HFFc6 (cell line): ENCODE data around the gene GPR137. TPM values are rescaled to one million over a fixed set of nuclear protein-coding genes. Genes with fewer than 3 reads are reported as not detected.
A peak's percentile ranks its signal among the peaks of the same experiment; 100 is the strongest.

Source experiments
- DNase-seq: peaks from one replicate; pipeline ENCODE4 v3.0.0-alpha.2; 2018
- H3K27ac Mint-ChIP-seq: 2 replicates; pipeline ENCODE4 v1.8.0; 2020; ENCODE audit warnings: mild to moderate bottlenecking, mixed read lengths
- H3K27me3 Mint-ChIP-seq: 2 replicates; pipeline ENCODE4 v1.8.0; 2021; ENCODE audit warnings: mild to moderate bottlenecking, moderate library complexity, mixed read lengths; ENCODE audit not compliant: insufficient read depth
- H3K36me3 Mint-ChIP-seq: 2 replicates; pipeline ENCODE4 v1.8.0; 2021; ENCODE audit warnings: low read depth, mixed read lengths
- H3K4me1 Mint-ChIP-seq: 2 replicates; pipeline ENCODE4 v1.8.0; 2020; ENCODE audit warnings: low read depth, mixed read lengths
- H3K4me3 Mint-ChIP-seq: 2 replicates; pipeline ENCODE4 v1.8.0; 2020; ENCODE audit warnings: mild to moderate bottlenecking, moderate library complexity, mixed read lengths
- H3K9me3 Mint-ChIP-seq: 2 replicates; pipeline ENCODE4 v1.8.0; 2020; ENCODE audit warnings: mild to moderate bottlenecking, mixed read lengths
- long read RNA-seq: library from polyadenylated mRNA; unstranded; transcript quantifications from one replicate; pipeline ENCODE4 v2.0.0, GENCODE V29; 2019
- total RNA-seq, 6 experiments: library from RNA; stranded (reverse); fragmentation: NEBNext Ultra II Directional; extraction: Animal tissue kit (Norgen Biotek cat#: 25700); gene quantifications; 2 replicates in 1 of 6; 3 replicates in 5 of 6; pipeline ENCODE4 v1.2.3, GENCODE V29; 2021
- TF ChIP-seq, protein P1 (sequence below): fragments of 200-600 bp; sonication (generic); IDR thresholded peaks from 2 replicates; pipeline ENCODE4 v1.5.0; 2021; ENCODE audit warnings: antibody characterized with exemption, mild to moderate bottlenecking

The GPR137 gene, protein sequence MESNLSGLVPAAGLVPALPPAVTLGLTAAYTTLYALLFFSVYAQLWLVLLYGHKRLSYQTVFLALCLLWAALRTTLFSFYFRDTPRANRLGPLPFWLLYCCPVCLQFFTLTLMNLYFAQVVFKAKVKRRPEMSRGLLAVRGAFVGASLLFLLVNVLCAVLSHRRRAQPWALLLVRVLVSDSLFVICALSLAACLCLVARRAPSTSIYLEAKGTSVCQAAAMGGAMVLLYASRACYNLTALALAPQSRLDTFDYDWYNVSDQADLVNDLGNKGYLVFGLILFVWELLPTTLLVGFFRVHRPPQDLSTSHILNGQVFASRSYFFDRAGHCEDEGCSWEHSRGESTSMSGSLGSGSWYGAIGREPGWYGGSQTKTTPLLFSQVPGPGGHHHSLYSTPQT
- 10 to 100 TPM; 27.9 to 42.1 (median 34.7) TPM for total RNA-seq
- long read RNA-seq, partial matches to known transcripts: 2 of 8 reads
- long read RNA-seq, other reads (novel, unspliced or antisense): 6 of 8 reads

DNA sequence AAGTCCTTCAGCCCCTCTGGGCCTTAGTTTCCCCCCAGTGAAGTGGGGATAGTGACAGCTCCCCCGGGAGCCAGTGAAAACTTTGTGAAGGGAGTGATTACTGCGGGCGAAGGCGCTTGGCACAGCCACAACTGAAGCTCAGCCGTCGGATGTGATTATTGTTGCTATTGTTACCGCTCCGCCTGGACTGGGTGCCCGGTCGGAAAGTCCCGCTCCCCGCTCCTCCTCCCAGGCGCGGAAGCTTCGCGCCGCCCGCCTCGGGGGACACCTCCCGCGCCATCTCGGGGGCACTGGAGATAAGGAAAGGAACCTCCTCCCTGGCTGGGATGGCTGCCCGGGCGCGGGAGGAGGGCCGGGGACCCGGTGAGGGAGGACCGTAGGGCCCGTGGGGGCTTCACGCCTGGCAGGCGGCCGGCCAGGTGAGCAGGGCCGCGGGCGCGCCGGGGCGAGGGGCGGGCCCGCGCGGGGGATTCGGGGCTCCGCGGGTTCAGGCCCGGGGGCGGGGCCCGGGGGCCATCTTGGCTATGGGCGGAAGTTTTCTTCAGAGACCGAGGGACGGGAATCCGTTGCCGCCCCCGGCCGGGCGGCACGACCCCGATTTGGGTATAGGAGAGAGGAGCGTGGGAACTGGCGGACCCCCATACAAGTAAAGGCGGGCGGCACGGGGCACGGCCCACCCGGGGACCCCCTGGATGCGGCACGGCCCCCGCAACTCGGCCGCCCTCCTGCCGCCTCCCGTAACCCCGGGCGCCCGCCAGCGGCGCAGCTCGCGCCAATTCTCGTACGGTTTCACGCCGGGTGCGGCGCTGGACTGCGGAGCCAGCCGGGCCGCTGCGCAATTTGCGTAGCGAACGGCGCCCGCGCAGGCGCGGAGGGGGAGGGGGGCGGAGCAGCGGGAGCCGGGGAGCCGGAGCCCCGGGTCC, at the start of gene GPR137:
GPR137 (plus strand) TSS at position 887 of the 923 bp plus-strand sequence. CDS start 677 bp downstream, outside the sequence.
- peaks cover 12% of the 10 kb centered on the region for H3K27me3 Mint-ChIP-seq
- peak within 1 kb of the TSS; percentile 88 for H3K4me3 Mint-ChIP-seq
- TF ChIP-seq, protein P1, sequence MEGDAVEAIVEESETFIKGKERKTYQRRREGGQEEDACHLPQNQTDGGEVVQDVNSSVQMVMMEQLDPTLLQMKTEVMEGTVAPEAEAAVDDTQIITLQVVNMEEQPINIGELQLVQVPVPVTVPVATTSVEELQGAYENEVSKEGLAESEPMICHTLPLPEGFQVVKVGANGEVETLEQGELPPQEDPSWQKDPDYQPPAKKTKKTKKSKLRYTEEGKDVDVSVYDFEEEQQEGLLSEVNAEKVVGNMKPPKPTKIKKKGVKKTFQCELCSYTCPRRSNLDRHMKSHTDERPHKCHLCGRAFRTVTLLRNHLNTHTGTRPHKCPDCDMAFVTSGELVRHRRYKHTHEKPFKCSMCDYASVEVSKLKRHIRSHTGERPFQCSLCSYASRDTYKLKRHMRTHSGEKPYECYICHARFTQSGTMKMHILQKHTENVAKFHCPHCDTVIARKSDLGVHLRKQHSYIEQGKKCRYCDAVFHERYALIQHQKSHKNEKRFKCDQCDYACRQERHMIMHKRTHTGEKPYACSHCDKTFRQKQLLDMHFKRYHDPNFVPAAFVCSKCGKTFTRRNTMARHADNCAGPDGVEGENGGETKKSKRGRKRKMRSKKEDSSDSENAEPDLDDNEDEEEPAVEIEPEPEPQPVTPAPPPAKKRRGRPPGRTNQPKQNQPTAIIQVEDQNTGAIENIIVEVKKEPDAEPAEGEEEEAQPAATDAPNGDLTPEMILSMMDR: no peak; the same call in 1 of the 2 replicates
- peak; percentile 48 for DNase-seq
- peak within 1 kb of the TSS; percentile 90 for H3K27ac Mint-ChIP-seq
- peaks cover 7% of the 10 kb centered on the region for H3K36me3 Mint-ChIP-seq
- peaks cover 23% of the 10 kb centered on the region for H3K4me1 Mint-ChIP-seq
- H3K9me3 Mint-ChIP-seq: no peaks in the 10 kb centered on the region

DNA sequence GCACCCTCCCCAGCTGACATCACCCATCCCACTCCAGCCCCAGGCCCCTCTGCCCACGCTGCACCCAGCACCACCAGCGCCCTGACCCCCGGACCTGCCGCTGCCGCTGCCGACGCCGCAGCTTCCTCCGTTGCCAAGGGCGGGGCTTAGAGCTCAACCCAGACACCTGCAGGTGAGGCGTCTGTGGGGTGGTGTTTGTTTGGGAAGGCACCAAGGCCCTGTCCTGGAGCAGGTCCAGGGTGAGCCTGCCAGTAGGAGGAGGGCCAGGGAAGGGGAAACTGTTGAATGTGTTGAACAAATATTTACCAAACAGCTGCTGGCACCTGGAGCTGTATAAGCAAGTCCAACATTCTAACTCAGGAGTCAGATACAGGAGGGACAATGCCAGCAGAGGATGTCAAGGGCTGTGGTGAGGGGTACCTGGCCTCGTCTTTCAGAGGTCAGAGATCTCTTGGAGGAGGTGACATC, 48.1 kb upstream of the GPR137 start:
- no peak for DNase-seq
- H3K36me3 Mint-ChIP-seq: no peaks in the 10 kb centered on the region
- peaks cover 19% of the 10 kb centered on the region for H3K4me1 Mint-ChIP-seq
- TF ChIP-seq, protein P1: no peak
- H3K4me3 Mint-ChIP-seq: no peak overlapping the region
- no peaks in the 10 kb centered on the region for H3K27me3 Mint-ChIP-seq
- no peak overlapping the region; the same call in 1 of the 2 replicates for H3K27ac Mint-ChIP-seq
- no peaks in the 10 kb centered on the region for H3K9me3 Mint-ChIP-seq

DNA sequence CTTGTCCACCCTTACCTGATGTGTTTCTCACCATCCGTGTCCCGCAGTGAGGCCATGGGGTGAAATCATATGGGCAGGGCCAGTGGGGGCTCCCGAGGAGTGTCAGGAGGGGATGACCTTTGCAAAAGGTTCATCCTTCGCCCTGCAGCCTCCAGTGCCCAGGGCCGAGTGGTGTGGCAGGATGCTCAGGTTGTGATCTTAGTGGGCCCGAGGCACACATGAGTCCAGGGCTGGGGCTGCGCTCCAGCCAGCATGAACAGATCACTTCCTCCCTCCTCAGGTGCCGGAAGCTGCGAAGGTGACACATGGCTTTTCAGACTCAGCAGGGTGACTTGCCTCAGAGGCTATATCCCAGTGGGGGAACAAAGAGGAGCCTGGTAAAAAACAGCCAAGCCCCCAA, 47.6 kb upstream of the GPR137 start:
- Mint-ChIP-seq H3K4me3 (no peak overlapping the region), H3K9me3 (no peaks in the 10 kb centered on the region), H3K27ac (peak overlapping the region; percentile 32; the same call in 1 of the 2 replicates), H3K4me1 (peaks cover 24% of the 10 kb centered on the region), H3K36me3 (no peaks in the 10 kb centered on the region), H3K27me3 (no peaks in the 10 kb centered on the region)
- DNase-seq: no peak
- TF ChIP-seq, protein P1: no peak

DNA sequence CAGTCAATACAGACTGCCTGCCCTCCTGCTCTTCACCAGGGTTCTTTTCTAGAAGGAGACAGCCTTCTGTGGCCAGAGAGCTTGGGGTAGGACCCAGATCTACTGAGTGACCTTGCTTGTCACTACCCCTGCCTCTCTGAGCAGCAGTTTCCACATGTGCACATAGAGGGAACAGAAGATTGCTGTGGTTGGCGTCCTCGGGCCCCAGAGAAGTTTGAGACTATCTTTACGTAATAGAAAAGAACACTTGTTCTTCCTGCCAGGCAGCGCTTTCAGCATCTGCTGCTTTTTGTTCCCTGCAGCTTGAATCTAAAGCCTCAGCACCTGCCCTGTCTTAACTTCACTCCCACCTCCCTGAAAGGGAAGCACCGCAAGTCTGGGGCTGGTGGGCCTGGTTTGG, 46.6 kb upstream of the GPR137 start:
- H3K27ac Mint-ChIP-seq: peak overlapping the region; percentile 45
- no peak overlapping the region for H3K4me3 Mint-ChIP-seq
- TF ChIP-seq, protein P1: no peak
- peaks cover 33% of the 10 kb centered on the region for H3K4me1 Mint-ChIP-seq
- no peaks in the 10 kb centered on the region for H3K9me3 Mint-ChIP-seq
- H3K36me3 Mint-ChIP-seq: peaks cover 9% of the 10 kb centered on the region; the same call in 1 of the 2 replicates
- peaks cover 1% of the 10 kb centered on the region; the same call in 1 of the 2 replicates for H3K27me3 Mint-ChIP-seq
- no peak for DNase-seq
